H9 (cell line): ENCODE data around the gene WDR33. TPM values are rescaled to one million over a fixed set of nuclear protein-coding genes. Genes with fewer than 3 reads are reported as not detected.

ENCODE experiments used
- DNase-seq: peaks from one replicate; pipeline ENCODE4 v3.0.0-alpha.2; 2017
- H2AFZ ChIP-seq: one replicate; pipeline ENCODE4 v1.6.1; 2013; ENCODE audit warnings: mild to moderate bottlenecking, low read length, control low read depth, moderate library complexity
- H2AK5ac ChIP-seq: 2 replicates; pipeline ENCODE4 v1.6.1; 2013; ENCODE audit warnings: low read length, control low read depth, mixed read lengths; ENCODE audit not compliant: insufficient read length
- H2BK120ac ChIP-seq: one replicate; pipeline ENCODE4 v1.6.1; 2013; ENCODE audit warnings: low read depth, mild to moderate bottlenecking, low read length, control low read depth, inconsistent platforms; ENCODE audit not compliant: poor library complexity, severe bottlenecking
- H2BK12ac ChIP-seq: 2 replicates; pipeline ENCODE4 v1.6.1; 2013; ENCODE audit warnings: low read length, control low read depth, mixed read lengths, low read depth; ENCODE audit not compliant: insufficient read length
- H2BK15ac ChIP-seq: 2 replicates; pipeline ENCODE4 v1.6.1; 2013; ENCODE audit warnings: low read depth, low read length, control low read depth
- H2BK20ac ChIP-seq: one replicate; pipeline ENCODE4 v1.6.1; 2013; ENCODE audit warnings: low read depth, mild to moderate bottlenecking, low read length, control low read depth, inconsistent platforms; ENCODE audit not compliant: poor library complexity, severe bottlenecking
- H2BK5ac ChIP-seq: 2 replicates; pipeline ENCODE4 v1.6.1; 2013; ENCODE audit warnings: low read length, control low read depth, mixed read lengths; ENCODE audit not compliant: insufficient read length
- H3K14ac ChIP-seq: 2 replicates; pipeline ENCODE4 v1.6.1; 2013; ENCODE audit warnings: low read length, control low read depth; ENCODE audit not compliant: insufficient read depth
- H3K18ac ChIP-seq: 2 replicates; pipeline ENCODE4 v1.6.1; 2013; ENCODE audit warnings: low read depth, mild to moderate bottlenecking, mixed read lengths, low read length, control low read depth; ENCODE audit not compliant: insufficient read length
- H3K23ac ChIP-seq: 2 replicates; pipeline ENCODE4 v1.6.1; 2013; ENCODE audit warnings: low read length, control low read depth, mixed read lengths, low read depth; ENCODE audit not compliant: insufficient read length
- H3K23me2 ChIP-seq: 2 replicates; pipeline ENCODE4 v1.6.1; 2013; ENCODE audit warnings: low read depth, mild to moderate bottlenecking, mixed read lengths, low read length, control low read depth; ENCODE audit not compliant: insufficient read length, poor library complexity, severe bottlenecking
- H3K27ac ChIP-seq: 2 replicates; pipeline ENCODE4 v1.5.1; 2013; ENCODE audit warnings: low read length, control low read depth, mixed read lengths, low read depth; ENCODE audit not compliant: insufficient read length
- H3K27me3 ChIP-seq: 2 replicates; pipeline ENCODE4 v1.6.1; 2013; ENCODE audit warnings: low read length, control low read depth, inconsistent platforms; ENCODE audit not compliant: insufficient read depth
- H3K4ac ChIP-seq: 2 replicates; pipeline ENCODE4 v1.6.1; 2013; ENCODE audit warnings: low read depth, mild to moderate bottlenecking, control low read depth, inconsistent platforms, low read length, moderate library complexity
- H3K4me1 ChIP-seq: 2 replicates; pipeline ENCODE4 v1.6.1; 2013; ENCODE audit warnings: low read length, control low read depth, inconsistent platforms; ENCODE audit not compliant: insufficient read depth
- H3K4me2 ChIP-seq: 2 replicates; pipeline ENCODE4 v1.6.1; 2013; ENCODE audit warnings: low read length, control low read depth, mixed read lengths; ENCODE audit not compliant: insufficient read length, insufficient read depth
- H3K56ac ChIP-seq: 2 replicates; pipeline ENCODE4 v1.6.1; 2013; ENCODE audit warnings: low read depth, mild to moderate bottlenecking, mixed read lengths, low read length, control low read depth; ENCODE audit not compliant: insufficient read length
- H3K79me1 ChIP-seq: 2 replicates; pipeline ENCODE4 v1.6.1; 2013; ENCODE audit warnings: low read depth, mild to moderate bottlenecking, moderate library complexity, low read length, control low read depth, inconsistent platforms; ENCODE audit not compliant: insufficient read depth, poor library complexity, severe bottlenecking
- H3K79me2 ChIP-seq: 2 replicates; pipeline ENCODE4 v1.6.1; 2013; ENCODE audit warnings: low read length, control low read depth, inconsistent platforms; ENCODE audit not compliant: insufficient read depth
- H3K9ac ChIP-seq: 2 replicates; pipeline ENCODE4 v1.6.1; 2013; ENCODE audit warnings: low read length, control low read depth, mixed read lengths; ENCODE audit not compliant: insufficient read length; ENCODE audit errors: extremely low read depth
- H3K9me3 ChIP-seq: one replicate; pipeline ENCODE4 v1.6.1; 2013; ENCODE audit warnings: low read depth, low read length, inconsistent platforms; ENCODE audit not compliant: control insufficient read depth
- H3T11ph ChIP-seq: one replicate; pipeline ENCODE4 v1.6.1; 2013; ENCODE audit warnings: mild to moderate bottlenecking, low read length, control low read depth, inconsistent platforms
- H4K20me1 ChIP-seq: one replicate; pipeline ENCODE4 v1.6.1; 2013; ENCODE audit not compliant: control insufficient read depth, insufficient read length, insufficient read depth
- H4K5ac ChIP-seq: 2 replicates; pipeline ENCODE4 v1.6.1; 2013; ENCODE audit warnings: low read depth, mild to moderate bottlenecking, mixed read lengths, low read length, control low read depth; ENCODE audit not compliant: insufficient read length
- H4K8ac ChIP-seq: replicated peaks from 2 replicates; pipeline ENCODE4 v1.6.1; 2013; ENCODE audit warnings: low read length, control low read depth, mixed read lengths, low read depth; ENCODE audit not compliant: insufficient read length
- H4K91ac ChIP-seq: 2 replicates; pipeline ENCODE4 v1.6.1; 2013; ENCODE audit warnings: low read depth, mild to moderate bottlenecking, moderate library complexity, mixed read lengths, low read length, control low read depth; ENCODE audit not compliant: insufficient read length
- H3K27ac Mint-ChIP-seq, 3 experiments: 2 replicates in 2 of 3; 3 replicates in 1 of 3; pipeline ENCODE4 v1.8.0; 2020 to 2021; ENCODE audit warnings: mixed read lengths in 3 of 3, mild to moderate bottlenecking in 1 of 3, moderate library complexity in 1 of 3
- H3K27me3 Mint-ChIP-seq: 2 replicates; pipeline ENCODE4 v1.8.0; 2021; ENCODE audit warnings: low read depth, mild to moderate bottlenecking, moderate library complexity, mixed read lengths
- H3K36me3 Mint-ChIP-seq, 3 experiments: 2 replicates in 2 of 3; 3 replicates in 1 of 3; pipeline ENCODE4 v1.8.0; 2020 to 2021; ENCODE audit warnings: low read depth in 3 of 3, mixed read lengths in 3 of 3; ENCODE audit not compliant: insufficient read depth in 1 of 3
- H3K4me1 Mint-ChIP-seq, 2 experiments: 2 replicates each; pipeline ENCODE4 v1.8.0; 2020; ENCODE audit warnings: mixed read lengths in 2 of 2
- H3K4me3 Mint-ChIP-seq, 2 experiments: 2 replicates in 1 of 2; 3 replicates in 1 of 2; pipeline ENCODE4 v1.8.0; 2020 to 2021; ENCODE audit warnings: mild to moderate bottlenecking in 2 of 2, mixed read lengths in 2 of 2, moderate library complexity in 1 of 2
- H3K9me3 Mint-ChIP-seq, 2 experiments: 2 replicates in 1 of 2; 3 replicates in 1 of 2; pipeline ENCODE4 v1.8.0; 2020; ENCODE audit warnings: mild to moderate bottlenecking in 2 of 2, mixed read lengths in 2 of 2, moderate library complexity in 1 of 2
- WGBS: extraction: QIAGEN DNeasy Blood & Tissue Kit; methylation state at CpG from one replicate; pipeline ENCODE4 v1.1.7; 2013; ENCODE audit warnings: missing lambda C conversion rate, low lambda C conversion rate, mixed read lengths; ENCODE audit not compliant: insufficient read length; ENCODE audit errors: extremely low coverage; 5-methylcytosine and 5-hydroxymethylcytosine counted together
- total RNA-seq: library from RNA; stranded (reverse); gene quantifications from 2 replicates; pipeline ENCODE4 v1.2.1, GENCODE V29; 2021
- TF ChIP-seq, protein P1 (sequence below): fragments of 200-600 bp; sonication (generic); conservative IDR thresholded peaks from 3 replicates; pipeline ENCODE4 v1.8.0; 2021; ENCODE audit warnings: antibody characterized with exemption, mild to moderate bottlenecking

Gene WDR33
- total RNA-seq, 1 experiment from 2014 or later: 86.0 TPM

DNA sequence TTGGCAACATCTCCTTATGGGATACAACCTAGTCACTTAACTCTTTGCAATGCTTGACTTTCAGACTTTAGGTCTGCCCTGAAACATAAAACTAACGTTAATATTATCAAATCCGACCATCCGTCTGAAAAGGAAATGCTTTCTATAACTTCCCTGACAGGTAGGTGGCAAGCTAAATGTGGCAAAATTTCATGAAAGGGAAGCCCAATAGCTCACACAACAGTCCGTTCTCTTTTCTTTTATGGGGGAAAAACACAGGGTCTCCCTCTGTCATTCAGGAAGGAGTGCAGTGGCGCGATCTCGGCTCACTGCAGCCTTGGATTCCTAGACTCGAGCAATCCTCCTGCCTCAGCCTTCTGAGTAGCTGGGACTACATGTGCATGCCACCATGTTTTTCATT lies 56.8 kb downstream of the WDR33 start:
- Mint-ChIP-seq H3K9me3 (no peaks in the 10 kb centered on the region), H3K27ac (no peak overlapping the region; a peak in 1 of 7 replicates), H3K4me3 (no peak overlapping the region), H3K4me1 (no peaks in the 10 kb centered on the region), H3K36me3 (peaks cover 6 to 34% (median 12%) of the 10 kb centered on the region in 3 experiments; a peak in 6 of 7 replicates), H3K27me3 (peaks cover 1% of the 10 kb centered on the region; the same call in 1 of the 2 replicates)
- Histone ChIP-seq H3K27ac (no peak overlapping the region), H4K91ac (no peak overlapping the region), H3K56ac (no peak overlapping the region), H3K4me2 (no peak overlapping the region), H2BK5ac (no peak overlapping the region), H4K8ac (no peak overlapping the region), H2AFZ (no peak overlapping the region), H3K9ac (no peak overlapping the region), H3K14ac (no peak overlapping the region), H3K18ac (no peak overlapping the region), H2BK120ac (no peak overlapping the region), H3T11ph (no peak overlapping the region), H3K23ac (no peak overlapping the region), H3K4me1 (no peaks in the 10 kb centered on the region), H4K20me1 (no peaks in the 10 kb centered on the region), H3K23me2 (no peaks in the 10 kb centered on the region), H3K27me3 (no peaks in the 10 kb centered on the region), H3K79me1 (no peaks in the 10 kb centered on the region), H2BK20ac (no peak overlapping the region), H2BK15ac (no peak overlapping the region), H3K9me3 (no peaks in the 10 kb centered on the region), H2AK5ac (no peak overlapping the region), H3K4ac (no peak overlapping the region), H3K79me2 (no peaks in the 10 kb centered on the region), H2BK12ac (no peak overlapping the region), H4K5ac (no peak overlapping the region)
- no peak for DNase-seq
- TF ChIP-seq, protein P1, sequence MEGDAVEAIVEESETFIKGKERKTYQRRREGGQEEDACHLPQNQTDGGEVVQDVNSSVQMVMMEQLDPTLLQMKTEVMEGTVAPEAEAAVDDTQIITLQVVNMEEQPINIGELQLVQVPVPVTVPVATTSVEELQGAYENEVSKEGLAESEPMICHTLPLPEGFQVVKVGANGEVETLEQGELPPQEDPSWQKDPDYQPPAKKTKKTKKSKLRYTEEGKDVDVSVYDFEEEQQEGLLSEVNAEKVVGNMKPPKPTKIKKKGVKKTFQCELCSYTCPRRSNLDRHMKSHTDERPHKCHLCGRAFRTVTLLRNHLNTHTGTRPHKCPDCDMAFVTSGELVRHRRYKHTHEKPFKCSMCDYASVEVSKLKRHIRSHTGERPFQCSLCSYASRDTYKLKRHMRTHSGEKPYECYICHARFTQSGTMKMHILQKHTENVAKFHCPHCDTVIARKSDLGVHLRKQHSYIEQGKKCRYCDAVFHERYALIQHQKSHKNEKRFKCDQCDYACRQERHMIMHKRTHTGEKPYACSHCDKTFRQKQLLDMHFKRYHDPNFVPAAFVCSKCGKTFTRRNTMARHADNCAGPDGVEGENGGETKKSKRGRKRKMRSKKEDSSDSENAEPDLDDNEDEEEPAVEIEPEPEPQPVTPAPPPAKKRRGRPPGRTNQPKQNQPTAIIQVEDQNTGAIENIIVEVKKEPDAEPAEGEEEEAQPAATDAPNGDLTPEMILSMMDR: no peak
- WGBS: no CpG with 5 or more reads among the region's 8 CpGs
